ENCODE measurements around the gene KANSL1L. TPM values are rescaled to one million over a fixed set of nuclear protein-coding genes. Genes with fewer than 3 reads are reported as not detected.

KANSL1L gene
- total and polyA plus RNA-seq, 9 of the 15 experiments (the other 6 are each of a cell fraction or from before 2014, with no cell fraction given), result 1.3 to 6.7 (median 2.4) TPM

DNA sequence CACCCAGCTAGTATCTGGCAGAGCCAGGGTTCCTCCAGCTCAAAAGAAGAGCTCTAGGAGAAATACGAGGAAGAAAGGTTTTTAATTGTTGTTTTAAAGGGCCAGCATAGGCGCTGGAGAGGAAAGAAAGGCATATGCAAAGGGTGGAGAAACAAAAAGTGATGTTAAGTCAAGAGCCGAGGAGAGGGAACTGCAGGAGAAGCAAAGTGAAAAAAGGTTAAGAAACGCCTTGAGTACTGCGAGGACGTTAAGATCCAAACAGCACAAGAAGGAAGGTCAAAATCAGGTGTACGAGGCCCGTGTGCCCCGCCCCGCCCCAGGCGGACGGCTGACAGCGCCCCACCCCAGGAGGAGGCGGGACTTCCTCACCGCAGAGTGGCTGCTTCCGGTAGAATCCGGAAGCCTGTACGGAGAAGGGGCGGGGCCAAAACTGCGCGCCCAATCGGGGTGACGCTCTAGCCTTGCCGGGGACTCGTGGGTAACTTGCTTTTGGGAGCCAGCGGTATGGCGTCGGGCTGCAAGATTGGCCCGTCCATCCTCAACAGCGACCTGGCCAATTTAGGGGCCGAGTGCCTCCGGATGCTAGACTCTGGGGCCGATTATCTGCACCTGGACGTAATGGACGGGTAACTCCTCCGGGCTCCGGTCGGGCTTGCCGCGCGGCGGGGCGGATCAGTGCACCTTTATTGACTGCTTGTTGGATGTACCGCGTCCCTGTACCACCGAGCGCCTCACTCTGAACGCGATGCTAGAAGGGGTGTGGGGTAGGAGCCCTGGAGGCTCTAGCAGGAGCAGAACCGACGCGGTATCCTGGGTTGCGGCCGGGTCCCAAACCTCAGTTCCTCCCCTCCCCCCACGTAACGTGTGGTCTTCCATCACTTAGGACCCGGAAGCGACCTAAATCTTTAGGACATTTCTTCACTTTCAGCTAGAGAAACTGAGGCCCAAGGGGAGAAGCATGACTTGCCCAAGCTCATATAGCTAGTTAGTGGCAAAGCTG, 168.8 kb downstream of the KANSL1L start, which contains the start of gene RPE (continued):
- TF ChIP-seq ZNF511 (CRISPR knock-in tag; IDR thresholded peaks at IDR 0.05) (0 out of 2 replicates have a peak, but pooled peaks have one; percentile 33), L3MBTL2 (IDR thresholded peaks at IDR 0.05) (peak; percentile 22; the same call in 1 of the 2 replicates), POLR2A (conservative IDR thresholded peaks at IDR 0.05) (peak; percentile 81), NRF1 (conservative IDR thresholded peaks at IDR 0.05 in 1 of 2, IDR thresholded peaks at IDR 0.05 in 1 of 2) (peak; percentile 43 to 54), NR2C2 (CRISPR knock-in tag; IDR thresholded peaks at IDR 0.05) (no peak), NR2C2 (tag; IDR thresholded peaks at IDR 0.05) (peak; percentile 57), MAX (CRISPR knock-in tag; IDR thresholded peaks at IDR 0.05) (peak; percentile 54), CXXC5 (CRISPR knock-in tag; IDR thresholded peaks at IDR 0.05) (peak; percentile 56), HNRNPH1 (optimal IDR thresholded peaks at IDR 0.05; ENCODE audit: low read depth, low read length) (no peak), HOXB6 (CRISPR knock-in tag; IDR thresholded peaks at IDR 0.05; ENCODE audit: borderline replicate concordance) (no peak), TFAP4 (CRISPR knock-in tag; IDR thresholded peaks at IDR 0.05; ENCODE audit: borderline replicate concordance) (peak; percentile 76), POU5F1 (IDR thresholded peaks at IDR 0.05; ENCODE audit: borderline replicate concordance, low read depth, low read length, partially characterized antibody) (no peak), SIRT6 (IDR thresholded peaks at IDR 0.05; ENCODE audit: low read depth, low read length) (no peak), ESRRA (IDR thresholded peaks at IDR 0.05; ENCODE audit: borderline replicate concordance, low read depth) (peak; percentile 69; the same call in 1 of the 2 replicates), SIN3B (IDR thresholded peaks at IDR 0.05; ENCODE audit: low read depth) (peak; percentile 72), EGR1 (conservative IDR thresholded peaks at IDR 0.05) (no peak), GABPA (tag; conservative IDR thresholded peaks at IDR 0.05; ENCODE audit: low read depth) (peak; percentile 94)
- TF ChIP-seq, protein P1, sequence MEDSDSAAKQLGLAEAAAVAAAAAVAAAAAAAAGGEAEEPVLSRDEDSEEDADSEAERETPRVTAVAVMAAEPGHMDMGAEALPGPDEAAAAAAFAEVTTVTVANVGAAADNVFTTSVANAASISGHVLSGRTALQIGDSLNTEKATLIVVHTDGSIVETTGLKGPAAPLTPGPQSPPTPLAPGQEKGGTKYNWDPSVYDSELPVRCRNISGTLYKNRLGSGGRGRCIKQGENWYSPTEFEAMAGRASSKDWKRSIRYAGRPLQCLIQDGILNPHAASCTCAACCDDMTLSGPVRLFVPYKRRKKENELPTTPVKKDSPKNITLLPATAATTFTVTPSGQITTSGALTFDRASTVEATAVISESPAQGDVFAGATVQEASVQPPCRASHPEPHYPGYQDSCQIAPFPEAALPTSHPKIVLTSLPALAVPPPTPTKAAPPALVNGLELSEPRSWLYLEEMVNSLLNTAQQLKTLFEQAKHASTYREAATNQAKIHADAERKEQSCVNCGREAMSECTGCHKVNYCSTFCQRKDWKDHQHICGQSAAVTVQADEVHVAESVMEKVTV (CRISPR knock-in tag; IDR thresholded peaks at IDR 0.05), result no peak
- TF ChIP-seq, protein P2, sequence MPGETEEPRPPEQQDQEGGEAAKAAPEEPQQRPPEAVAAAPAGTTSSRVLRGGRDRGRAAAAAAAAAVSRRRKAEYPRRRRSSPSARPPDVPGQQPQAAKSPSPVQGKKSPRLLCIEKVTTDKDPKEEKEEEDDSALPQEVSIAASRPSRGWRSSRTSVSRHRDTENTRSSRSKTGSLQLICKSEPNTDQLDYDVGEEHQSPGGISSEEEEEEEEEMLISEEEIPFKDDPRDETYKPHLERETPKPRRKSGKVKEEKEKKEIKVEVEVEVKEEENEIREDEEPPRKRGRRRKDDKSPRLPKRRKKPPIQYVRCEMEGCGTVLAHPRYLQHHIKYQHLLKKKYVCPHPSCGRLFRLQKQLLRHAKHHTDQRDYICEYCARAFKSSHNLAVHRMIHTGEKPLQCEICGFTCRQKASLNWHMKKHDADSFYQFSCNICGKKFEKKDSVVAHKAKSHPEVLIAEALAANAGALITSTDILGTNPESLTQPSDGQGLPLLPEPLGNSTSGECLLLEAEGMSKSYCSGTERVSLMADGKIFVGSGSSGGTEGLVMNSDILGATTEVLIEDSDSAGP (CRISPR knock-in tag; IDR thresholded peaks at IDR 0.05), result peak; percentile 76
- TF ChIP-seq, protein P3, sequence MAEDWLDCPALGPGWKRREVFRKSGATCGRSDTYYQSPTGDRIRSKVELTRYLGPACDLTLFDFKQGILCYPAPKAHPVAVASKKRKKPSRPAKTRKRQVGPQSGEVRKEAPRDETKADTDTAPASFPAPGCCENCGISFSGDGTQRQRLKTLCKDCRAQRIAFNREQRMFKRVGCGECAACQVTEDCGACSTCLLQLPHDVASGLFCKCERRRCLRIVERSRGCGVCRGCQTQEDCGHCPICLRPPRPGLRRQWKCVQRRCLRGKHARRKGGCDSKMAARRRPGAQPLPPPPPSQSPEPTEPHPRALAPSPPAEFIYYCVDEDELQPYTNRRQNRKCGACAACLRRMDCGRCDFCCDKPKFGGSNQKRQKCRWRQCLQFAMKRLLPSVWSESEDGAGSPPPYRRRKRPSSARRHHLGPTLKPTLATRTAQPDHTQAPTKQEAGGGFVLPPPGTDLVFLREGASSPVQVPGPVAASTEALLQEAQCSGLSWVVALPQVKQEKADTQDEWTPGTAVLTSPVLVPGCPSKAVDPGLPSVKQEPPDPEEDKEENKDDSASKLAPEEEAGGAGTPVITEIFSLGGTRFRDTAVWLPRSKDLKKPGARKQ (CRISPR knock-in tag; IDR thresholded peaks at IDR 0.05), result no peak

Measured in K562 (cell line).